Measurements from ENCODE around the gene LRRC8D. TPM values are rescaled to one million over a fixed set of nuclear protein-coding genes. Genes with fewer than 3 reads are reported as not detected.

The LRRC8D gene
- total RNA-seq, 1 experiment from 2014 or later = 37.2 TPM

DNA sequence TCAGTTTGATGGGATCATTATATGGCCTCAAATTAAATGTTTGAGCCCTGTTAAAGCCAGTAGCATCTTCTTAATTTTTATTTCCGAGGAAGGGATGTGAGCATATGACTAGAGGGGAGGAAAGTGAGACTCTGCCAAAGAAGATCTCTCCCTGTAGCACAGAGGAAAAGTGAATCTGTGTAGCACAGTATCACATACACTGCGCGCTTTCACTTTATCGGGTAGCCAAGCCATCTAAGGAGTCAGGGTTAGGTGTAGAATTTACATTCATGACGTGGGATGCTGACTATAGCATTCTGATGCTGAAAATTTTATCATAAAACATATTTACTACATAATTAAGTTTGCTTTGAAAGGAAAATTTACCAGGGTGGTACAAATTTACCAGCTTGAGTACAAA is 24.0 kb downstream of the LRRC8D start:
- Histone ChIP-seq H3K4ac (ENCODE audit: low read depth, low read length) (no peak overlapping the region), H3K4me2 (ENCODE audit: insufficient read depth, insufficient read length, low read length) (no peak overlapping the region), H2BK15ac (ENCODE audit: low read depth, low read length) (no peak overlapping the region), H3K23me2 (ENCODE audit: insufficient read length, low read depth, low read length, poor library complexity, severe bottlenecking) (no peaks in the 10 kb centered on the region), H4K5ac (ENCODE audit: insufficient read length, low read depth, low read length) (no peak overlapping the region), H2BK20ac (ENCODE audit: low read depth, low read length, poor library complexity, severe bottlenecking) (no peak overlapping the region), H3K9ac (ENCODE audit: extremely low read depth, insufficient read length, low read length) (no peak overlapping the region), H2BK120ac (ENCODE audit: low read depth, low read length, poor library complexity, severe bottlenecking) (no peak overlapping the region), H2BK5ac (ENCODE audit: insufficient read length, low read length) (no peak overlapping the region), H3K79me1 (ENCODE audit: insufficient read depth, low read depth, low read length, poor library complexity, severe bottlenecking) (no peaks in the 10 kb centered on the region), H2BK12ac (ENCODE audit: insufficient read length, low read depth, low read length) (no peak overlapping the region), H3K9me3 (ENCODE audit: control insufficient read depth, low read depth, low read length) (no peaks in the 10 kb centered on the region), H3K23ac (ENCODE audit: insufficient read length, low read depth, low read length) (no peak overlapping the region), H4K91ac (ENCODE audit: insufficient read length, low read depth, low read length) (no peak overlapping the region), H3K27me3 (ENCODE audit: insufficient read depth, low read length) (no peaks in the 10 kb centered on the region), H3K56ac (ENCODE audit: insufficient read length, low read depth, low read length) (no peak overlapping the region), H3K79me2 (ENCODE audit: insufficient read depth, low read length) (no peaks in the 10 kb centered on the region), H3K27ac (ENCODE audit: insufficient read length, low read depth, low read length) (no peak overlapping the region), H3K18ac (ENCODE audit: insufficient read length, low read depth, low read length) (no peak overlapping the region), H2AK5ac (ENCODE audit: insufficient read length, low read length) (no peak overlapping the region), H2AFZ (ENCODE audit: low read length) (no peak overlapping the region), H3T11ph (ENCODE audit: low read length) (no peak overlapping the region), H3K14ac (ENCODE audit: insufficient read depth, low read length) (no peak overlapping the region), H4K8ac (replicated peaks; ENCODE audit: insufficient read length, low read depth, low read length) (no peak overlapping the region), H4K20me1 (ENCODE audit: control insufficient read depth, insufficient read depth, insufficient read length) (no peaks in the 10 kb centered on the region), H3K4me1 (ENCODE audit: insufficient read depth, low read length) (0 out of 2 replicates have a peak, but pooled peaks cover 2% of the 10 kb centered on the region)
- H3K27me3 Mint-ChIP-seq (ENCODE audit: low read depth) = no peaks in the 10 kb centered on the region
- peak overlapping the region in 1 of 3 experiments; percentile 56; a peak in 1 of 7 replicates for H3K27ac Mint-ChIP-seq
- no peak for DNase-seq
- peaks cover 23 to 28% of the 10 kb centered on the region in 2 experiments for H3K4me1 Mint-ChIP-seq
- no CpG with 5 or more reads among the region's 5 CpGs for WGBS (ENCODE audit: extremely low coverage, insufficient read length, low lambda C conversion rate)
- TF ChIP-seq, protein P1, sequence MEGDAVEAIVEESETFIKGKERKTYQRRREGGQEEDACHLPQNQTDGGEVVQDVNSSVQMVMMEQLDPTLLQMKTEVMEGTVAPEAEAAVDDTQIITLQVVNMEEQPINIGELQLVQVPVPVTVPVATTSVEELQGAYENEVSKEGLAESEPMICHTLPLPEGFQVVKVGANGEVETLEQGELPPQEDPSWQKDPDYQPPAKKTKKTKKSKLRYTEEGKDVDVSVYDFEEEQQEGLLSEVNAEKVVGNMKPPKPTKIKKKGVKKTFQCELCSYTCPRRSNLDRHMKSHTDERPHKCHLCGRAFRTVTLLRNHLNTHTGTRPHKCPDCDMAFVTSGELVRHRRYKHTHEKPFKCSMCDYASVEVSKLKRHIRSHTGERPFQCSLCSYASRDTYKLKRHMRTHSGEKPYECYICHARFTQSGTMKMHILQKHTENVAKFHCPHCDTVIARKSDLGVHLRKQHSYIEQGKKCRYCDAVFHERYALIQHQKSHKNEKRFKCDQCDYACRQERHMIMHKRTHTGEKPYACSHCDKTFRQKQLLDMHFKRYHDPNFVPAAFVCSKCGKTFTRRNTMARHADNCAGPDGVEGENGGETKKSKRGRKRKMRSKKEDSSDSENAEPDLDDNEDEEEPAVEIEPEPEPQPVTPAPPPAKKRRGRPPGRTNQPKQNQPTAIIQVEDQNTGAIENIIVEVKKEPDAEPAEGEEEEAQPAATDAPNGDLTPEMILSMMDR (conservative IDR thresholded peaks at IDR 0.05) = no peak
- peaks cover 9 to 51% (median 38%) of the 10 kb centered on the region in 3 experiments for H3K36me3 Mint-ChIP-seq (ENCODE audit: insufficient read depth in 1 of 3, low read depth in 3 of 3)
- H3K4me3 Mint-ChIP-seq = no peak overlapping the region
- no peaks in the 10 kb centered on the region for H3K9me3 Mint-ChIP-seq

All from H9 (cell line).